H1 (cell line): ENCODE data around the gene ATF7. TPM values are rescaled to one million over a fixed set of nuclear protein-coding genes. Genes with fewer than 3 reads are reported as not detected.

Experiments used
- CTCF ChIA-PET: fragments of 300-600 bp; sonication (Branson Sonifier 250); formaldehyde crosslinking; loops from one replicate; lab custom pipeline; 2021; ENCODE audit not compliant: partially characterized antibody; lab: Charles Lee
- POLR2A ChIA-PET: fragments of 300-600 bp; sonication (Branson Sonifier 250); formaldehyde crosslinking; loops from one replicate; lab custom pipeline; 2021; ENCODE audit warnings: inconsistent platforms; ENCODE audit not compliant: partially characterized antibody; lab: Charles Lee
- DNase-seq, 2 experiments: peaks; one replicate each; pipeline versions ENCODE4 v3.0.0 to v3.0.0-alpha.2; 2010 to 2022; ENCODE audit warnings: low spot score in 2 of 2, low read depth in 1 of 2, mixed read lengths in 1 of 2
- FAIRE-seq: peaks from 2 replicates; lab custom pipeline; 2011; peaks lifted over from hg19 to GRCh38; lab: Jason Lieb, UNC
- H2AFZ ChIP-seq: 2 replicates; pipeline ENCODE4 v1.8.1; 2012; ENCODE audit warnings: low read length, inconsistent platforms
- H2AK5ac ChIP-seq: 2 replicates; pipeline ENCODE4 v1.6.1; 2013; ENCODE audit warnings: low read depth, low read length
- H2BK120ac ChIP-seq: replicated peaks from 2 replicates; pipeline ENCODE3; 2013; ENCODE audit warnings: low read depth, low read length, inconsistent platforms
- H2BK12ac ChIP-seq: 2 replicates; pipeline ENCODE4 v1.6.1; 2013; ENCODE audit warnings: low read depth, low read length
- H2BK15ac ChIP-seq: 2 replicates; pipeline ENCODE4 v1.6.1; 2013; ENCODE audit warnings: low read length
- H2BK20ac ChIP-seq: 2 replicates; pipeline ENCODE4 v1.6.1; 2013; ENCODE audit warnings: low read length
- H2BK5ac ChIP-seq: 2 replicates; pipeline ENCODE4 v1.6.1; 2013; ENCODE audit warnings: low read depth, low read length
- H3K14ac ChIP-seq: 2 replicates; pipeline ENCODE4 v1.6.1; 2013; ENCODE audit warnings: inconsistent platforms; ENCODE audit not compliant: insufficient read length
- H3K18ac ChIP-seq: 2 replicates; pipeline ENCODE4 v1.6.1; 2013; ENCODE audit warnings: low read length; ENCODE audit errors: extremely low read depth
- H3K23ac ChIP-seq: 2 replicates; pipeline ENCODE4 v1.6.1; 2013; ENCODE audit warnings: inconsistent platforms; ENCODE audit not compliant: insufficient read length
- H3K23me2 ChIP-seq: 2 replicates; pipeline ENCODE4 v1.6.1; 2013; ENCODE audit warnings: low read depth, low read length
- H3K27ac ChIP-seq: 2 replicates; pipeline ENCODE4 v1.6.1; 2011; ENCODE audit warnings: low read depth, low read length, inconsistent platforms
- H3K27me3 ChIP-seq, 4 experiments: replicated peaks in 1 of 4; 1 replicate in 1 of 4; 2 replicates in 3 of 4; pipeline versions ENCODE4 v1.6.1 to v1.8.1; 2011 to 2013; ENCODE audit warnings: low read length in 3 of 4, mild to moderate bottlenecking in 3 of 4, inconsistent platforms in 2 of 4, mixed read lengths in 2 of 4, moderate library complexity in 1 of 4; ENCODE audit not compliant: control insufficient read depth in 3 of 4, insufficient read depth in 3 of 4; ENCODE audit errors: extremely low read depth in 1 of 4
- H3K36me3 ChIP-seq, 4 experiments: 2 replicates each; pipeline versions ENCODE4 v1.6.1 to v1.8.1; 2011 to 2013; ENCODE audit warnings: mild to moderate bottlenecking in 4 of 4, low read length in 3 of 4, moderate library complexity in 2 of 4, control low read depth in 1 of 4, inconsistent platforms in 1 of 4; ENCODE audit not compliant: insufficient read depth in 4 of 4, control insufficient read depth in 2 of 4
- H3K4ac ChIP-seq: replicated peaks from 2 replicates; pipeline ENCODE3; 2013; ENCODE audit warnings: low read length, low read depth, mixed read lengths, inconsistent platforms; ENCODE audit not compliant: insufficient read length
- H3K4me1 ChIP-seq, 4 experiments: replicated peaks in 1 of 4; 1 replicate in 1 of 4; 2 replicates in 3 of 4; pipeline versions ENCODE4 v1.6.1 to v1.8.1; 2011 to 2013; ENCODE audit warnings: low read length in 3 of 4, inconsistent platforms in 2 of 4, mixed read lengths in 1 of 4; ENCODE audit not compliant: insufficient read depth in 4 of 4, control insufficient read depth in 3 of 4
- H3K4me2 ChIP-seq, 2 experiments: 2 replicates each; pipeline versions ENCODE4 v1.6.1 to v1.8.1; 2011 to 2013; ENCODE audit warnings: low read depth in 2 of 2, low read length in 2 of 2, control low read depth in 1 of 2, inconsistent platforms in 1 of 2, mild to moderate bottlenecking in 1 of 2; ENCODE audit not compliant: insufficient read depth in 1 of 2
- H3K4me3 ChIP-seq, 4 experiments: fragments of 200-600, 300-600 bp in 1 of 4; sonication (generic), shearing (Covaris generic), sonication (Bioruptor Twin) in 1 of 4; 2 replicates each; pipeline versions ENCODE4 v1.5.1 to v1.8.1; 2011 to 2016; ENCODE audit warnings: low read length in 4 of 4, low read depth in 3 of 4, control low read depth in 2 of 4, inconsistent platforms in 2 of 4, mild to moderate bottlenecking in 2 of 4, mixed read lengths in 1 of 4, moderate library complexity in 1 of 4; ENCODE audit not compliant: insufficient read depth in 2 of 4; ENCODE audit errors: extremely low read depth in 1 of 4
- H3K56ac ChIP-seq: replicated peaks from 2 replicates; pipeline ENCODE3; 2013; ENCODE audit warnings: low read depth, mild to moderate bottlenecking, mixed read lengths, low read length, inconsistent platforms; ENCODE audit not compliant: insufficient read length
- H3K79me1 ChIP-seq: 2 replicates; pipeline ENCODE4 v1.6.1; 2013; ENCODE audit warnings: low read depth, low read length, control low read depth
- H3K79me2 ChIP-seq, 2 experiments: 2 replicates each; pipeline versions ENCODE4 v1.6.1 to v1.8.1; 2012 to 2013; ENCODE audit warnings: low read length in 2 of 2, mild to moderate bottlenecking in 2 of 2, inconsistent platforms in 1 of 2; ENCODE audit not compliant: insufficient read depth in 2 of 2, control insufficient read depth in 1 of 2
- H3K9ac ChIP-seq, 4 experiments: replicated peaks in 1 of 4; 1 replicate in 1 of 4; 2 replicates in 3 of 4; pipeline versions ENCODE4 v1.6.1 to v1.8.1; 2011 to 2013; ENCODE audit warnings: low read depth in 3 of 4, low read length in 3 of 4, control low read depth in 2 of 4, mild to moderate bottlenecking in 2 of 4, moderate library complexity in 2 of 4, inconsistent platforms in 1 of 4; ENCODE audit errors: extremely low read depth in 1 of 4
- H3K9me3 ChIP-seq, 2 experiments: 2 replicates each; pipeline versions ENCODE4 v1.6.1 to v1.8.1; 2012 to 2013; ENCODE audit warnings: mild to moderate bottlenecking in 2 of 2, moderate library complexity in 2 of 2, control low read depth in 1 of 2, inconsistent platforms in 1 of 2, low read depth in 1 of 2, low read length in 1 of 2, mixed read lengths in 1 of 2; ENCODE audit not compliant: insufficient read depth in 2 of 2
- H4K20me1 ChIP-seq, 2 experiments: replicated peaks in 1 of 2; 2 replicates each; pipeline versions ENCODE3 to v1.8.1; 2011 to 2013; ENCODE audit warnings: inconsistent platforms in 2 of 2, low read length in 2 of 2, mild to moderate bottlenecking in 1 of 2; ENCODE audit not compliant: insufficient read depth in 2 of 2, control insufficient read depth in 1 of 2
- H4K5ac ChIP-seq: 2 replicates; pipeline ENCODE4 v1.6.1; 2013; ENCODE audit warnings: low read length, low read depth, mixed read lengths, inconsistent platforms; ENCODE audit not compliant: insufficient read length
- H4K8ac ChIP-seq: 2 replicates; pipeline ENCODE4 v1.8.0; 2013; ENCODE audit warnings: mild to moderate bottlenecking, moderate library complexity, low read length, inconsistent platforms; ENCODE audit not compliant: insufficient read depth; ENCODE audit errors: extremely low read depth
- H4K91ac ChIP-seq: replicated peaks from 2 replicates; pipeline ENCODE3; 2013; ENCODE audit warnings: low read length, mixed read lengths, inconsistent platforms; ENCODE audit not compliant: insufficient read length
- EGR1 ChIP-seq: IDR thresholded peaks from 2 replicates; pipeline ENCODE4 v1.6.1; 2011; ENCODE audit warnings: low read depth, low read length, borderline replicate concordance
- GABPA ChIP-seq: IDR thresholded peaks from 2 replicates; pipeline ENCODE4 v1.6.1; 2011; ENCODE audit warnings: mild to moderate bottlenecking, low read length, moderate library complexity, borderline replicate concordance; ENCODE audit not compliant: insufficient read depth
- SUZ12 ChIP-seq: fragments of 200-600 bp; sonication (generic); IDR thresholded peaks from 2 replicates; pipeline ENCODE4 v1.6.1; 2012; ENCODE audit warnings: mild to moderate bottlenecking, inconsistent platforms, low read length, moderate library complexity, mixed read lengths
- TAF7 ChIP-seq: optimal IDR thresholded peaks from 2 replicates; pipeline ENCODE3; 2011; ENCODE audit warnings: low read depth, mild to moderate bottlenecking, inconsistent platforms, low read length, moderate library complexity, borderline replicate concordance
- TCF12 ChIP-seq: IDR thresholded peaks from 2 replicates; pipeline ENCODE4 v1.6.1; 2011; ENCODE audit warnings: low read depth, mild to moderate bottlenecking, low read length
- WGBS, 2 experiments: shearing (Covaris generic) in 1 of 2; methylation state at CpG; one replicate each; pipeline versions ENCODE4 v1.1.6 to v1.1.7; 2013 to 2015; ENCODE audit warnings: low lambda C conversion rate in 2 of 2, mixed read lengths in 2 of 2, inconsistent platforms in 1 of 2, low coverage in 1 of 2, missing lambda C conversion rate in 1 of 2; ENCODE audit not compliant: insufficient replicate concordance in 2 of 2, insufficient coverage in 1 of 2, insufficient read length in 1 of 2; ENCODE audit errors: extremely low coverage in 1 of 2, missing lambda C conversion rate in 1 of 2; 5-methylcytosine and 5-hydroxymethylcytosine counted together
- polyA plus RNA-seq, 7 experiments: library from polyadenylated mRNA; depleted of rRNA in 3 of 7; stranded (reverse) in 5 of 7; unstranded in 2 of 7; fragments of >200 nt in 5 of 7; fragments of 200-250 nt in 2 of 7; gene quantifications; 1 replicate in 5 of 7; 2 replicates in 1 of 7; 4 replicates in 1 of 7; pipeline versions ENCODE4 v1.2.1 to v1.2.3, GENCODE V29; 2011 to 2013; ENCODE audit warnings: missing spikeins in 2 of 7, mixed read lengths in 2 of 7
- total RNA-seq: library from RNA; stranded (reverse); fragmentation: NEBNext Ultra II Directional; extraction: Animal tissue kit (Norgen Biotek cat#: 25700); gene quantifications from 2 replicates; pipeline ENCODE4 v1.2.1, GENCODE V29; 2021
- TF ChIP-seq, protein P1 (sequence below): IDR thresholded peaks from 2 replicates; pipeline ENCODE4 v1.6.1; 2012; ENCODE audit warnings: inconsistent platforms

The ATF7 gene
- total and polyA plus RNA-seq, 2 of the 8 experiments (the other 6 are each of a cell fraction or from before 2014, with no cell fraction given) = 10.1 to 16.6 TPM

DNA sequence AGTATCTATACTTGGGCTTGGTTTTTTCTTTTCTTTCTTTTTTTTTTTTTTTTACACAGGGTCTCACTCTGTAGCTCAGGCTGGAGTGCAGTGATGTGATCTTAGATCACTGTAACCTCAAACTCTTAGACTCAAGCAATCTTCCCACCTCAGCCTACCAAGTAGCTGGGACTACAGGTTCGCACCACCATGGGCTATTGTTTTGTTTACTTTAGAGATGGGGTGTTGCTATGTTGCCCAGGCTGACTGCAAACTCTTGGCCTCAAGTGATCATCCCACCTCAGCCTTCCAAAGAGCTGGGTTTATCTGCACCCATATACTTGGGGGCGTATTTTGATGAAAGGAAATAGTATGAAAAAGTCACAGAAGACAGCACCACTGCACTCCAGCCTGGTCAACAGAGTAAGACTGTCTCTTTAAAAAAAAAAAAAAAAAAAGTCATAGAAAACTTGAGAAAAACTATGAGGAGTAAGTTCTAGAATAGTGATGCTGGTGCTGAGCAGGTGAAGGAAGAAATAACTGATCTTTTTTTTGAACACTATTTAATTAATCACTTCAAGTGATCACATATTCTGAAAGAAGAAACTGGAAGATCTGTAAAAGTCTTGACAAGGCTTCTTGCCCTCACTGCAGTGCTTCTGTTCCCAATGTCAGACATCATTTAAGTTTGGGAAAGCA lies 65.1 kb downstream of the ATF7 start:
- TF ChIP-seq TAF7 (no peak), GABPA (no peak), TCF12 (no peak), SUZ12 (no peak), EGR1 (no peak)
- TF ChIP-seq, protein P1, sequence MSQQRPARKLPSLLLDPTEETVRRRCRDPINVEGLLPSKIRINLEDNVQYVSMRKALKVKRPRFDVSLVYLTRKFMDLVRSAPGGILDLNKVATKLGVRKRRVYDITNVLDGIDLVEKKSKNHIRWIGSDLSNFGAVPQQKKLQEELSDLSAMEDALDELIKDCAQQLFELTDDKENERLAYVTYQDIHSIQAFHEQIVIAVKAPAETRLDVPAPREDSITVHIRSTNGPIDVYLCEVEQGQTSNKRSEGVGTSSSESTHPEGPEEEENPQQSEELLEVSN = no peak
- Histone ChIP-seq H2BK12ac (no peak overlapping the region), H3K23ac (no peak overlapping the region), H4K5ac (no peak overlapping the region), H3K14ac (no peak overlapping the region), H2BK5ac (no peak overlapping the region), H2BK15ac (no peak overlapping the region), H3K4me1 (no peaks in the 10 kb centered on the region), H3K79me1 (no peaks in the 10 kb centered on the region), H4K91ac (no peak overlapping the region), H3K9me3 (no peaks in the 10 kb centered on the region), H3K36me3 (no peaks in the 10 kb centered on the region), H3K4me2 (no peak overlapping the region), H3K79me2 (no peaks in the 10 kb centered on the region), H4K20me1 (no peaks in the 10 kb centered on the region), H3K18ac (no peak overlapping the region), H4K8ac (no peak overlapping the region), H3K27me3 (no peaks in the 10 kb centered on the region), H2AFZ (no peak overlapping the region), H2BK20ac (no peak overlapping the region), H3K27ac (no peak overlapping the region), H3K23me2 (no peaks in the 10 kb centered on the region), H3K9ac (no peak overlapping the region), H3K56ac (no peak overlapping the region), H3K4me3 (no peak overlapping the region), H2BK120ac (no peak overlapping the region), H3K4ac (no peak overlapping the region), H2AK5ac (no peak overlapping the region)
- CTCF ChIA-PET = no interaction called here
- FAIRE-seq (no peak), DNase-seq (no peak)
- 83% methylated on average over 2 of the region's 2 CpGs; no CpG with 5 or more reads in 1 of the 2 experiments for WGBS, 2 experiments
- POLR2A ChIA-PET = interaction anchor here (0.7 to 1.6 kb wide), 4 partner anchors 9 to 103 kb away, joined by 3 to 4 read pairs (median 3); no protein-coding TSS in a partner anchor
